ENCODE data around the gene CXCL17.

GRCh38 chr19:42423462-42424344 is 19.0 kb downstream of the CXCL17 start:
- TF ChIP-seq CTCF (IDR thresholded peaks at IDR 0.05; ENCODE audit: poor library complexity) = no peak
- TF ChIP-seq EZH2 (IDR thresholded peaks at IDR 0.05; ENCODE audit: borderline replicate concordance) = no peak
